ENCODE data around the gene TMEM170B. TPM values are rescaled to one million over a fixed set of nuclear protein-coding genes. Genes with fewer than 3 reads are reported as not detected.

TMEM170B gene
- 10 to 100 TPM in 1 of 4 donors, 1 to 10 TPM in 3; 7.0 to 11.9 (median 8.8) TPM for total RNA-seq

GRCh38 chr6:11537229-11538051 is at the start of gene TMEM170B:
Gene TMEM170B, plus strand, starts transcription at chr6:11537749. Its CDS starts 529 bp downstream, at chr6:11538278.
- TF ChIP-seq CTCF (IDR thresholded peaks at IDR 0.05): no peak
- DNase-seq (ENCODE audit: low spot score): peak; percentile 75
- peak; percentile 99 for ATAC-seq (ENCODE audit: low FRiP score)

GRCh38 chr6:11490996-11491395 is 46.6 kb upstream of the TMEM170B start:
- DNase-seq (ENCODE audit: low spot score): no peak
- ATAC-seq (ENCODE audit: low FRiP score): no peak
- TF ChIP-seq CTCF (IDR thresholded peaks at IDR 0.05): no peak

GRCh38 chr6:11491596-11492463 is 45.7 kb upstream of the TMEM170B start:
- DNase-seq (ENCODE audit: low spot score) (no peak), ATAC-seq (ENCODE audit: low FRiP score) (no peak)
- TF ChIP-seq CTCF (IDR thresholded peaks at IDR 0.05): no peak

GRCh38 chr6:11492464-11493290 is 44.9 kb upstream of the TMEM170B start:
- TF ChIP-seq CTCF (IDR thresholded peaks at IDR 0.05): no peak
- DNase-seq (ENCODE audit: low spot score): no peak
- ATAC-seq (ENCODE audit: low FRiP score): no peak

- no peak for ATAC-seq (ENCODE audit: low FRiP score)
- no peak for DNase-seq (ENCODE audit: low spot score)
- TF ChIP-seq CTCF (IDR thresholded peaks at IDR 0.05): no peak
These were observed 43.6 kb upstream of the TMEM170B start for GRCh38 chr6:11493974-11494373.

GRCh38 chr6:11494786-11495564 is 42.6 kb upstream of the TMEM170B start:
- DNase-seq (ENCODE audit: low spot score): no peak
- TF ChIP-seq CTCF (IDR thresholded peaks at IDR 0.05): no peak
- ATAC-seq (ENCODE audit: low FRiP score): no peak
